ENCODE measurements around the gene MAP6D1. TPM values are rescaled to one million over a fixed set of nuclear protein-coding genes. Genes with fewer than 3 reads are reported as not detected.

The MAP6D1 gene
- total RNA-seq, 1 experiment from 2014 or later = 1.0 TPM

- DNase-seq (ENCODE audit: low spot score) = no peak
Observed at GRCh38 chr3:183823963-183824362, 1.4 kb downstream of the MAP6D1 start.

GRCh38 chr3:183822631-183823030, 2.7 kb downstream of the MAP6D1 start:
- DNase-seq (ENCODE audit: low spot score) = no peak

- no peak for DNase-seq (ENCODE audit: low spot score)
Observed at GRCh38 chr3:183819831-183820230, 5.5 kb downstream of the MAP6D1 start.

GRCh38 chr3:183818706-183819624, 6.4 kb downstream of the MAP6D1 start:
- DNase-seq (ENCODE audit: low spot score) = no peak

GRCh38 chr3:183818041-183818620, 7.2 kb downstream of the MAP6D1 start:
- no peak for DNase-seq (ENCODE audit: low spot score)

GRCh38 chr3:183817639-183818038, 7.7 kb downstream of the MAP6D1 start:
- no peak for DNase-seq (ENCODE audit: low spot score)

GRCh38 chr3:183816681-183817510, 8.5 kb downstream of the MAP6D1 start:
- DNase-seq (ENCODE audit: low spot score) = no peak

- DNase-seq (ENCODE audit: low spot score) = no peak
Observed at GRCh38 chr3:183815951-183816475, 9.4 kb downstream of the MAP6D1 start.

- no peak for DNase-seq (ENCODE audit: low spot score)
Observed at GRCh38 chr3:183815563-183815940, 9.8 kb downstream of the MAP6D1 start.

- DNase-seq (ENCODE audit: low spot score) = no peak
Observed at GRCh38 chr3:183814240-183814639, 11.1 kb downstream of the MAP6D1 start.

- DNase-seq (ENCODE audit: low spot score) = no peak
Observed at GRCh38 chr3:183812761-183813445, 12.5 kb downstream of the MAP6D1 start.

GRCh38 chr3:183811638-183812037, 13.7 kb downstream of the MAP6D1 start:
- no peak for DNase-seq (ENCODE audit: low spot score)

- DNase-seq (ENCODE audit: low spot score) = no peak
Observed at GRCh38 chr3:183810643-183811594, 14.5 kb downstream of the MAP6D1 start.

- DNase-seq (ENCODE audit: low spot score) = no peak
Observed at GRCh38 chr3:183809270-183809669, 16.1 kb downstream of the MAP6D1 start.

- no peak for DNase-seq (ENCODE audit: low spot score)
Observed at GRCh38 chr3:183808355-183808754, 17.0 kb downstream of the MAP6D1 start.

GRCh38 chr3:183807881-183808280, 17.5 kb downstream of the MAP6D1 start:
- DNase-seq (ENCODE audit: low spot score) = no peak

GRCh38 chr3:183807209-183807728, 18.1 kb downstream of the MAP6D1 start:
- no peak for DNase-seq (ENCODE audit: low spot score)

- no peak for DNase-seq (ENCODE audit: low spot score)
Observed at GRCh38 chr3:183802989-183803388, 22.4 kb downstream of the MAP6D1 start.

GRCh38 chr3:183801601-183802000, 23.8 kb downstream of the MAP6D1 start:
- no peak for DNase-seq (ENCODE audit: low spot score)

- no peak for DNase-seq (ENCODE audit: low spot score)
Observed at GRCh38 chr3:183800243-183800863, 25.0 kb downstream of the MAP6D1 start.
